Activated T-helper 17 cell treated with anti-CD3 and anti-CD28 coated beads, Interleukin-2, amount 50 U/mL, for 72 hours (primary cell): ENCODE measurements around the gene TPSG1. TPM values are rescaled to one million over a fixed set of nuclear protein-coding genes. Genes with fewer than 3 reads are reported as not detected.
"Not testable (repeated sequence)": the region's sequence is repeated elsewhere in the genome, so short reads cannot be mapped to it uniquely, and the experiment has no call there.

ENCODE experiments used
- ATAC-seq: fragments of 150-1000 bp; cut with Tn5 transposase; replicated peaks from 2 replicates; pipeline ENCODE4 v1.10.0; 2021; ENCODE audit warnings: mild to moderate bottlenecking, moderate library complexity
- H3K27ac Mint-ChIP-seq: one replicate; pipeline ENCODE4 v1.8.0; 2022; ENCODE audit warnings: mixed read lengths
- H3K27me3 Mint-ChIP-seq: one replicate; pipeline ENCODE4 v1.8.0; 2022; ENCODE audit warnings: mixed read lengths
- H3K36me3 Mint-ChIP-seq: one replicate; pipeline ENCODE4 v1.8.0; 2022; ENCODE audit warnings: low read depth, mild to moderate bottlenecking, mixed read lengths
- H3K4me1 Mint-ChIP-seq: one replicate; pipeline ENCODE4 v1.8.0; 2022; ENCODE audit warnings: mixed read lengths
- H3K4me3 Mint-ChIP-seq: one replicate; pipeline ENCODE4 v1.8.0; 2022; ENCODE audit warnings: mild to moderate bottlenecking, mixed read lengths
- H3K9me3 Mint-ChIP-seq: one replicate; pipeline ENCODE4 v1.8.0; 2022; ENCODE audit warnings: mixed read lengths
- total RNA-seq, 2 donors: library from RNA; stranded (reverse); gene quantifications; one replicate each; pipeline ENCODE4 v1.2.3, GENCODE V29; 2022

The TPSG1 gene
- total RNA-seq, 2 donors from 2014 or later = not detected

GRCh38 chr16:1193143-1193824 is 31.8 kb downstream of the TPSG1 start:
- Mint-ChIP-seq H3K27me3 (no peaks in the 10 kb centered on the region), H3K4me1 (no peaks in the 10 kb centered on the region), H3K27ac (no peak overlapping the region), H3K36me3 (no peaks in the 10 kb centered on the region), H3K4me3 (no peak overlapping the region), H3K9me3 (no peaks in the 10 kb centered on the region)
- no peak for ATAC-seq

- H3K27ac Mint-ChIP-seq = no peak overlapping the region
- H3K27me3 Mint-ChIP-seq = no peaks in the 10 kb centered on the region
- H3K4me1 Mint-ChIP-seq = no peaks in the 10 kb centered on the region
- no peaks in the 10 kb centered on the region for H3K9me3 Mint-ChIP-seq
- ATAC-seq = no peak
- H3K4me3 Mint-ChIP-seq = no peak overlapping the region
- no peaks in the 10 kb centered on the region for H3K36me3 Mint-ChIP-seq
Measured at GRCh38 chr16:1192384-1193073, 32.5 kb downstream of the TPSG1 start.

- not testable (repeated sequence) for H3K36me3 Mint-ChIP-seq, H3K4me1 Mint-ChIP-seq, H3K4me3 Mint-ChIP-seq, ATAC-seq, H3K27me3 Mint-ChIP-seq, H3K27ac Mint-ChIP-seq, H3K9me3 Mint-ChIP-seq
Measured at GRCh38 chr16:1190789-1191188, 34.3 kb downstream of the TPSG1 start.

- Mint-ChIP-seq H3K4me3 (no peak overlapping the region), H3K9me3 (no peaks in the 10 kb centered on the region), H3K4me1 (no peaks in the 10 kb centered on the region), H3K27ac (no peak overlapping the region), H3K36me3 (no peaks in the 10 kb centered on the region), H3K27me3 (no peaks in the 10 kb centered on the region)
- ATAC-seq = no peak
Measured at GRCh38 chr16:1189455-1189854, 35.6 kb downstream of the TPSG1 start.

GRCh38 chr16:1188432-1189189 is 36.5 kb downstream of the TPSG1 start:
- ATAC-seq = peak; percentile 52
- no peak overlapping the region for H3K4me3 Mint-ChIP-seq
- H3K27ac Mint-ChIP-seq = no peak overlapping the region
- H3K27me3 Mint-ChIP-seq = no peaks in the 10 kb centered on the region
- no peaks in the 10 kb centered on the region for H3K9me3 Mint-ChIP-seq
- H3K4me1 Mint-ChIP-seq = no peaks in the 10 kb centered on the region
- no peaks in the 10 kb centered on the region for H3K36me3 Mint-ChIP-seq

GRCh38 chr16:1185460-1186207 is 39.4 kb downstream of the TPSG1 start:
- not testable (repeated sequence) for H3K27me3 Mint-ChIP-seq, H3K36me3 Mint-ChIP-seq, ATAC-seq, H3K27ac Mint-ChIP-seq, H3K9me3 Mint-ChIP-seq, H3K4me1 Mint-ChIP-seq, H3K4me3 Mint-ChIP-seq

- no peaks in the 10 kb centered on the region for H3K27me3 Mint-ChIP-seq
- no peaks in the 10 kb centered on the region for H3K36me3 Mint-ChIP-seq
- H3K4me3 Mint-ChIP-seq = no peak overlapping the region
- H3K27ac Mint-ChIP-seq = no peak overlapping the region
- no peaks in the 10 kb centered on the region for H3K4me1 Mint-ChIP-seq
- no peak for ATAC-seq
- no peaks in the 10 kb centered on the region for H3K9me3 Mint-ChIP-seq
Measured at GRCh38 chr16:1184980-1185379, 40.1 kb downstream of the TPSG1 start.

- no peaks in the 10 kb centered on the region for H3K27me3 Mint-ChIP-seq
- H3K9me3 Mint-ChIP-seq = no peaks in the 10 kb centered on the region
- H3K4me3 Mint-ChIP-seq = no peak overlapping the region
- no peak overlapping the region for H3K27ac Mint-ChIP-seq
- no peak for ATAC-seq
- H3K4me1 Mint-ChIP-seq = no peaks in the 10 kb centered on the region
- no peaks in the 10 kb centered on the region for H3K36me3 Mint-ChIP-seq
Measured at GRCh38 chr16:1184156-1184868, 40.8 kb downstream of the TPSG1 start.

- Mint-ChIP-seq H3K36me3 (no peaks in the 10 kb centered on the region), H3K4me1 (no peaks in the 10 kb centered on the region), H3K27ac (no peak overlapping the region), H3K4me3 (no peak overlapping the region), H3K9me3 (no peaks in the 10 kb centered on the region), H3K27me3 (no peaks in the 10 kb centered on the region)
- ATAC-seq = no peak
Measured at GRCh38 chr16:1182950-1183907, 41.8 kb downstream of the TPSG1 start.

- no peak for ATAC-seq
- Mint-ChIP-seq H3K4me1 (no peaks in the 10 kb centered on the region), H3K27me3 (no peaks in the 10 kb centered on the region), H3K27ac (no peak overlapping the region), H3K9me3 (no peaks in the 10 kb centered on the region), H3K36me3 (no peaks in the 10 kb centered on the region), H3K4me3 (no peak overlapping the region)
Measured at GRCh38 chr16:1182316-1182671, 42.8 kb downstream of the TPSG1 start.

GRCh38 chr16:1181404-1182315 is 43.4 kb downstream of the TPSG1 start:
- no peaks in the 10 kb centered on the region for H3K36me3 Mint-ChIP-seq
- no peaks in the 10 kb centered on the region for H3K27me3 Mint-ChIP-seq
- H3K27ac Mint-ChIP-seq = no peak overlapping the region
- no peak for ATAC-seq
- no peaks in the 10 kb centered on the region for H3K4me1 Mint-ChIP-seq
- no peaks in the 10 kb centered on the region for H3K9me3 Mint-ChIP-seq
- H3K4me3 Mint-ChIP-seq = no peak overlapping the region

- Mint-ChIP-seq H3K27ac (no peak overlapping the region), H3K27me3 (no peaks in the 10 kb centered on the region), H3K36me3 (no peaks in the 10 kb centered on the region), H3K4me1 (no peaks in the 10 kb centered on the region), H3K9me3 (no peaks in the 10 kb centered on the region), H3K4me3 (no peak overlapping the region)
- no peak for ATAC-seq
Measured at GRCh38 chr16:1180549-1181403, 44.3 kb downstream of the TPSG1 start.
